GM19193 (cell line): Measurements from ENCODE around the gene ELOVL1.
A peak's percentile ranks its signal among the peaks of the same experiment; 100 is the strongest.

ENCODE experiments used
- POLR2A ChIP-seq: IDR thresholded peaks from 4 replicates; pipeline ENCODE4 v1.6.1; 2011; ENCODE audit not compliant: insufficient read depth, insufficient read length; ENCODE audit errors: extremely low read depth

Gene ELOVL1

GRCh38 chr1:43367904-43368645 lies at the start of gene ELOVL1:
Gene ELOVL1 (minus strand): TSS chr1:43368011. CDS start chr1:43365609, 2,402 bp downstream.
- TF ChIP-seq POLR2A, result peak; percentile 90

DNA sequence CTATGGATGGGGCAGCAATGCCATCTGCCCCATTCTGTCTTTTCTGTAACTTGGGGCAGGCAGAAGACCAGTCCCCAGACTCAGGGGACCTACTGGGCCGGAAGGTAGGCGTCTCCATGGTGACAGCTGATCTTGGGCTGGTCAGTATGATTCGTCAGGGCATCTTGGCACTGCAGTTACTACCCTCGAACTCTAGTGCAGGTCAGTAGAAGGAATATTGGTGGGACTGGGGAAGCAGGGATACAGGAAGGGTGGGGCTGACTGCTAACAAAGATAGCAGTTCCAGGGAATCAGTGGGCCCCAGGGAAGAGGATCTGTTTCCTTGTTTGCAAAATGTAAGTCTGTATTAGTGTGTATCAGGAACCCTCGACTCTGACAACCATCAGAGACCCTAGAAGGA lies 48.1 kb upstream of the ELOVL1 start:
- no peak for TF ChIP-seq POLR2A

- no peak for TF ChIP-seq POLR2A
Observed at GRCh38 chr1:43414634-43415223, 46.9 kb upstream of the ELOVL1 start.

DNA sequence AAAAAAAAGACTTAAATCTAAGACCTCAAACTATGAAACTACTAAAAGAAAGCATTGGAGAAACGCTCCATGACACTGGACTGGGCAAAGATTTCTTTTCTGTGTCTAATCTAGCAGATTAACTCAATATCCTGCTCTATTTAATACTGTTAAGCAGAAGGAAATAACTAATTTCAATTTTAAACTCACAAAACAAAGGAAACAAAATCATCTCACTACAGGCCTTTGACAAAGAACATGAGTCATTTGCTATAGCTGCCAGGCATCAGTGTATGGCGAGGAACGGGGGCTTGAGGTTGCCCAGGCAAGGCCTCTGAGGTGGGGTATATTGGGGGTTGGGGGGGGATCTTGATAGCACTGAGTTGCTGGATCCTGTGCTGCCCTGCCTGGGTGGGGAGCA lies 42.8 kb upstream of the ELOVL1 start:
- no peak for TF ChIP-seq POLR2A

DNA sequence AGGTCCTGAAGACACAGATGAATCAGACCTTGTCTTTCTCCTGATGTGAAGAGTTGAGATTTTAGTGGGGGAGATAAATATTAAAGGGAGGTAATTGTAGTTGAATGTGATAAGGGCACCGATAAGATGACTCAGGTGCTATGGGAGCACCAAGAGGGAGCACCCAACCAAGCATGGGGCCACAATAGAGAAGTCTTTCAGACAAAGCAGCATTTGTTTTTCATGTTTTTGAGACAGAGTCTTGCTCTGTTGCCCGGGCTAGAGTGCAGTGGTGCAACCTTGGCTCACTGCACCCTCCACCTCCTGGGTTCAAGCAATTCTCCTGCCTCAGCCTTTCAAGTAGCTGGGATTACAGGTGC lies 38.0 kb upstream of the ELOVL1 start:
- TF ChIP-seq POLR2A, result no peak

- TF ChIP-seq POLR2A, result no peak
Observed at GRCh38 chr1:43405219-43405875, 37.5 kb upstream of the ELOVL1 start.

DNA sequence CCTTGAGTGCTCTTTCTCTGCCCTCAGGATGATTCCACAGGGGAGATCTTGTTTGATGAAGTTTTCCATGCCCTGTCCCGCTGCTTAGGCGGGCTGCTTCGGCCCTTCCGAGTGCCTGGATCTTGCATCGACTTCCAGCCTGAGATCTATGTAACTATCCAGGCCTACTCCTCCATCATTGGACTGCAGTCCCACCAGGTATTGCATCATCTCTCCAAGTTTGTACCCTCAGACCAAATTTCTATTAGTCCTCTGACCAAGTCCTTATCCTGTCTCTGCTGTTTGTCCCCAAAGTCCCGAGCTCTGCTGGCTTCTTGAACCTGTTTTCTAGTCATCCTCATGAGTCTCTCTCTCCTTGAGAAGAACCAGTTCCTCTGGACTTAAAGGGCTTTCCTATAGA lies 36.5 kb upstream of the ELOVL1 start:
- TF ChIP-seq POLR2A, result no peak

- TF ChIP-seq POLR2A, result no peak
Observed at GRCh38 chr1:43402089-43402865, 34.5 kb upstream of the ELOVL1 start.

DNA sequence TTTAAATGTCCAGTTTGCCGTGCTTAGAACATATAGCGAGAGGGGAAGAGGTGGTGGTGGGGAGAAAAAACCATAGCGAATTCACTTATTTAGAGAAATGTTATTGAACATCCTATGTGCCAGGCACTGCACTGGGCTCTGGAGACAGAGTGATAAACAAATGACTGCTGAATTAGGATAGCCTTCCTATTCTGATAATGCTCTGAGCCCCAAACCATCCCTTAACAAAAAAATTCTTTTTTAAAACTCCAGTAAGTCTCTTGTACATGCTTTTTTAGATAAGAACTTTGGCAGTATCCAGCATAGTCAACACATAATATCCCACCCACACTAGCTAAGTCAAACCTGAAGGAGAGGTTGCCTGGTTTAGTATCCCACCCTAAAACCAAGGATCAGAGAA lies 30.4 kb upstream of the ELOVL1 start:
- no peak for TF ChIP-seq POLR2A

GRCh38 chr1:43396059-43396458 lies 28.2 kb upstream of the ELOVL1 start:
- TF ChIP-seq POLR2A, result no peak

GRCh38 chr1:43395523-43395922 lies 27.7 kb upstream of the ELOVL1 start:
- no peak for TF ChIP-seq POLR2A

DNA sequence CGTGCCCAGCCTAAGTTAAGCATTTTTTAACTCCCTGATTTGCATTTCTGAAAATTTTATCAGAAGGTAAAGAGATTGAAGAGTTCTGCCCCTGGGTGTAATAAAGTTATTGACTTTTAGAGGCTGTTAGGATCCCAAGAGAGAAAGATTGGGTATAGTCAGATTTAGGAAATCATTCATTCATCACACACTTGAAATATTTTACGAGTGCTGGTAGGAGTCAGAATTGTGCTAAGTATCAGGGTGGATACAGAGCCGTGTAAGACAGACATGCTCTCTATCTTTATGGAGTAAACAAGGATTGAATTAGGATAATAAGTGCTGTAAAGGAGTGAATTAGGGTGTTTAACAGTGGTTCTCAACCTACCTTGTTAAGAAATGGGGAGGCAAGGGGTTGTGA lies 24.9 kb upstream of the ELOVL1 start:
- no peak for TF ChIP-seq POLR2A

DNA sequence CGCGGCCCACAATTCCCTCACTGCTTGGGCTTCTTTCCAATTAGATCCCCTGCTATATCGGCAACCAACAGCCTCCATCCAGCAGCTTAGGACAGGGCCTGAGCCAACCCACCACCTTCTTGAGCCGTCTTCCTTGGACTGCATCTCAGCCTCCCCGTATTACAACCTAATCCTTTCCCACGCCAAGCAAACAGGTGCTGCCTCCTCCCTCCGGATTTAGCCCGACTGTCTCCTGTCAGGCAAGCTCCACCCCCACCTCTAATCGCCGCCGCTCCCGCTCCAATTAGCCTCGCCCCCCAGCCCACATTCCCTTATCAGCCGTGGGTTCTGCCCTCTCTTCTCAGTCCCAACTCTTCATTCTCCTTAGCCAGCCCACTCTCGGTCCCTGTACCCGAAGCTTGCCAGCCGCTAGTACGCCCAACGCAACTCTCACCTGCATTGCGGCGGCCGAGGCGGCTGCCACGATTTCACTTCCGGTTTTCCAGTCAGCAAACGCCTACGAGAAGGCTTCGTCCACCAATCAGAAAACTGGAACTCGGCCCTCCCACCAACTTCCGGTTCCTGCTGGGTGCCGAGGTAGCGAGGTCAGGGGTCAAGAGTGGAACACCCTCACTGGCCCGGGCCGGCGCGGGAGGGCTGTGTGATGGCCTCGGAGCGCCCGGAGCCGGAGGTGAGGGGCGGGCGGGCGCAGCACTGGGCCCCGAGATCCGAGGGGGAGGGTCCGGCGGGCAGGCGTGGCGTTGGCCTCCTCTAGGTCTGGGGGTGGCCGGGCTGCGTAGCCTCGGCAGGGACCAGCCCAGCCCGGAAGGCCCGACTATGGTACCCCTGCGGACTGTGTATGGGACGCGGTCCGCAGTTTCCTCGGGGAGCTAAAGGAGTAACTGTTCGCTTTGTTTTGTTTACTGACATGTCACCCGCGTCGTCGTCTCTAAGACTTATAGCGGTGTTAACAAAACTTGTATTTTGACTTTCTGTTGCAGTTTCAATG lies 21.8 kb upstream of the ELOVL1 start, which contains the start of the genes MED8 and SZT2:
TSS of gene MED8 (minus strand) at position 475 of the 988 bp plus-strand sequence. CDS start at position 439, 36 bp downstream.
TSS of gene SZT2 (plus strand) at position 574 of the 988 bp plus-strand sequence. CDS start at position 644, 70 bp downstream.
- peak; percentile 90 for TF ChIP-seq POLR2A

DNA sequence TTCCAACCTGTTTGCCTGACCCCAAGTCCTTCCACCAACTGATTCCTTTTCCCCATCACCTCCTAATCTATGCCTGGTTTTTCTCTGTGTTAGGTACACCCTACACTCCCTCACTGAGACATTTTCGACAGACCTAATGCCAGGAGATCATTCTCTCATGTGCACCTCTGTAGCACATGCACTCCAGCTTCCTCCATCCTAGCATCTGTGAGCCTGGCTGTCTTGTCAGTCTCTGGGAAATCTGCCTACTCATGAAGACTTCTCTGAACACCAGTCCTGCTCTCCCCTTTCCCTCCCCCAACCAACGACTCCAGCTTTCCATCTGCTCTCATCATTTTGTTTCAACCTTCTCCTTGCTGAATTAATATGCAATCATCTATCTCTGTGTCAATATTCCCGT lies 20.8 kb upstream of the ELOVL1 start:
- TF ChIP-seq POLR2A, result no peak

GRCh38 chr1:43387976-43388599 lies 20.3 kb upstream of the ELOVL1 start:
- TF ChIP-seq POLR2A, result no peak
